Esophagus muscularis mucosa (tissue), 3 donors: ENCODE results near the gene EVL.

Experiments
- POLR2AphosphoS5 ChIP-seq, 2 donors: sonication (generic); formaldehyde crosslinking; IDR thresholded peaks; one replicate each; pipeline ENCODE4 v1.6.1; 2017; ENCODE audit warnings: antibody characterized with exemption in 2 of 2
- TF ChIP-seq, protein P1 (sequence below), 3 experiments: fragments of 200-600 bp in 2 of 3; fragments of 450-650 bp in 1 of 3; sonication (generic) in 2 of 3; IDR thresholded peaks; one replicate each; pipeline ENCODE4 v1.5.1; 2017 to 2019; ENCODE audit warnings: antibody characterized with exemption in 3 of 3, mild to moderate bottlenecking in 2 of 3, moderate library complexity in 1 of 3

DNA sequence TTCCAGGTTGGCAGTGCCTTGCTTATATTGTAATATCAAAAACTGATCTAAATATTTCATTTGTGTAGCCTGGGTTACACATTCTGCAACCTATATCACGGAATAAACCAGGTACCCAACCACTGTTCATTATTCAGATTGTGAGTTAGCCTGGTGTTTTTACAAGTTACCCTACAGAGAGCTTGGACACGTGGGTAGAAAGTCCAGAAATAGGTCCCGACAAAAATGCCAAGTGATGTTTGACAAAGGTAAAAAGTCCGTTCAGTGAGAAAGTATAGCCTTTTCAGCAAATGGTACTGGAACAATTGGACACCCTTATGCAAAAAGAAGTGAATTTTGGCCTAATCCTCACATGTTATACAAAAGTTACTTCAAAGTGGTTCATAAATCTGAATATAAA is 17.6 kb upstream of the EVL start:
- TF ChIP-seq, protein P1, sequence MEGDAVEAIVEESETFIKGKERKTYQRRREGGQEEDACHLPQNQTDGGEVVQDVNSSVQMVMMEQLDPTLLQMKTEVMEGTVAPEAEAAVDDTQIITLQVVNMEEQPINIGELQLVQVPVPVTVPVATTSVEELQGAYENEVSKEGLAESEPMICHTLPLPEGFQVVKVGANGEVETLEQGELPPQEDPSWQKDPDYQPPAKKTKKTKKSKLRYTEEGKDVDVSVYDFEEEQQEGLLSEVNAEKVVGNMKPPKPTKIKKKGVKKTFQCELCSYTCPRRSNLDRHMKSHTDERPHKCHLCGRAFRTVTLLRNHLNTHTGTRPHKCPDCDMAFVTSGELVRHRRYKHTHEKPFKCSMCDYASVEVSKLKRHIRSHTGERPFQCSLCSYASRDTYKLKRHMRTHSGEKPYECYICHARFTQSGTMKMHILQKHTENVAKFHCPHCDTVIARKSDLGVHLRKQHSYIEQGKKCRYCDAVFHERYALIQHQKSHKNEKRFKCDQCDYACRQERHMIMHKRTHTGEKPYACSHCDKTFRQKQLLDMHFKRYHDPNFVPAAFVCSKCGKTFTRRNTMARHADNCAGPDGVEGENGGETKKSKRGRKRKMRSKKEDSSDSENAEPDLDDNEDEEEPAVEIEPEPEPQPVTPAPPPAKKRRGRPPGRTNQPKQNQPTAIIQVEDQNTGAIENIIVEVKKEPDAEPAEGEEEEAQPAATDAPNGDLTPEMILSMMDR (IDR thresholded peaks at IDR 0.05), result no peak
- TF ChIP-seq POLR2AphosphoS5 (IDR thresholded peaks at IDR 0.05), result no peak
